Putamen (tissue), 1 donor: ENCODE results near the gene STMN1.
A peak's percentile ranks its signal among the peaks of the same experiment; 100 is the strongest.

ENCODE experiments used
- DNase-seq: peaks from one replicate; pipeline ENCODE4 v3.0.0-alpha.2; 2016; ENCODE audit warnings: low spot score

STMN1 gene

DNA sequence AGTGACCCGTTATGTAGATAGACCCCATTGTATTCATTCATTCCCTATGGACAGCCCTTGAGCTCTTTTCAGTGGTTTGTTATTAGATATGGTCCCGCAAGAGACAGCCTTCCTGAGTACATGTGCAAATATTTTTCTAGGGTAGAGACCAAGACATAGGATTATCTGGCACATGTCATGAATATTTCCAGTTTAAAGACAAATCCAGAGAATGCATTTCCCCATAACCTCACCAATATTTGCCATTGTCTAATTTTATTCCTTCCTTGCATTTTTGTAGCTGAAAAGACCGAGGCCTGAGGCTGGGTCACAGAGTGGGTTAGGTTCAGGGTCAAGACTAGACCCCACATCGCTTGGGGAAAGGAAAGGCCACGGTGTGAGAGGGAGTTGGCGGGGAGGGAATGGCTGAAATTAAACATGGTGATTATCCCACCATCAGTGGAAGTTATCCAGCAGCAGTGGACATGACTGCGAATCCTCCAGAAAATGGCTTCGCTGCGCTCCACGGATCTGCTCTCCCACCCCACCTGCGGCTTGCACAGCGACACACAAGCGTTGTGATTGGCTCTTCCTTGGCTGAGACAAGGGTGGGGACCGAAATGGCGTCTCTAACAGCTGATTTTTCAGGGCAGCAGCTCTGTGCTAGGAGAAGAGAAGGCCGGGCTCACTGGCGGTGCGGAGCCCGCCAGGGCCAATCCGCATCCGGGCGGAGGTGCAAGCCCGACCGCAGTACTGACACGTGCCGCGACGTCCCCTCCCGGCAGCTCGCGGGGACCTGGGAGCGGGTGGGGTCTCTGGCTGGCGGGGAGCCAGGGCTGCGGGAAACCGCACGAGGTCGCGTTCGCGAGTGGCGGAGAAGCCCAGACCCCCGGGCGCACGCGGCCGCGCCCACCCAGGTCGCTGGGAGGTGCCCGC lies 16.1 kb upstream of the STMN1 start:
- peak; percentile 78 for DNase-seq

- DNase-seq: no peak
These were observed 12.4 kb upstream of the STMN1 start for GRCh38 chr1:25918615-25919014.

- no peak for DNase-seq
These were observed 11.8 kb upstream of the STMN1 start for GRCh38 chr1:25917996-25918395.

- DNase-seq: no peak
These were observed 10.2 kb upstream of the STMN1 start for GRCh38 chr1:25916460-25916859.

GRCh38 chr1:25914074-25914995 lies 8.1 kb upstream of the STMN1 start:
- no peak for DNase-seq

DNA sequence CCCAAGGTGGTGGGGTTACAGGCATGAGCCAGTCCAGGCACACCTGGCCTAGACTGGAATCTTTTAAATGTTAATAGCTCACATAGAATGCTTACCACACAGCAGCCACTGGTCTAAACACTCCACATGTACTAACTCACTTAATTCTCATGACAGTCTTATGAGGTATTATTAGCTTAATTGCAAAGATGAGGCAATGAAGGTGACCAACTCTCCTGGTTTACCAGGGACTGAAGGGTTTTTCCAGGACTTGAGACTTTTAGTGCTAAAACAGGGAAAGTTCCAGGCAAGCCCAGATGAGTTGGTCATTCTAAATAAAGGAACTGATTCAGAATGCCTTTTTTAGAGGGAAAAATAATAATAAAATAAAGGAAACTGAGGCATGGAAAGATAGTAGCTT lies 7.0 kb upstream of the STMN1 start:
- DNase-seq: no peak

DNA sequence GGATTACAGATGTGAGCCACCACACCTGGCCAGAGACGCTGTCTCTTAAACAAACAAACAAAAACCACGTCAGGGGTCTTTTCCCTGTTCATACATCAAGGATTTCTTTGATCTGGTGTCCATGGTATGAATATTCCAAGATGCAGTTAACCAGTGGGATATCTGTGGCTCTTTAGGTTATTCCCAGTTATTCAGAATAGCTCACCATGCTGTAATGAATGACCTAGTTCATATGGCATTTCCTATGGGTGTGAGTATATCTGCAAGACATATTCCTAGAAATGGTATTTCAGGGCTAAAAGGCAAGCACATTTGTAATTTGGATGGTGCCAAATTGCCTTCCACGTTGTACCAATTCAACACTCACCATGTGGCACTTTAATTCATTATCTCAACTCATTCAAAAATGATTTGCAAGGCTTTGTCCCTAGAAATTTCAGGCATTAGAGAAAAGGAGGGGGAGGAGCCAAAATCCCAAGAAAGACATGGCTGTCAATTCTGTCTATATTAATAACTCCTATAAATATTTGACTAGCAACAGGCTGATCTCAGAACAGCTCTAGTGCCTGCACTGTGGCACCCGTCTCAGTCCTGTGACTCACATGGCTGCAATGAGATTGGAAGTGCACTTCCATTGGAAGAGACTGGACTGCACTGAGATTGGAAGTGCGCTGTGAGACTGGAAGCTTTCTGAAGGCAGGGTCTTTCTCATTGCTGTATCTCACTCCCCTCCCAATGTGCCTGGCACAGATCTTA lies 6.0 kb upstream of the STMN1 start:
- DNase-seq: no peak

- no peak for DNase-seq
These were observed 4.9 kb upstream of the STMN1 start for GRCh38 chr1:25911162-25911561.

GRCh38 chr1:25909040-25909439 lies 2.8 kb upstream of the STMN1 start:
- DNase-seq: peak; percentile 70

DNA sequence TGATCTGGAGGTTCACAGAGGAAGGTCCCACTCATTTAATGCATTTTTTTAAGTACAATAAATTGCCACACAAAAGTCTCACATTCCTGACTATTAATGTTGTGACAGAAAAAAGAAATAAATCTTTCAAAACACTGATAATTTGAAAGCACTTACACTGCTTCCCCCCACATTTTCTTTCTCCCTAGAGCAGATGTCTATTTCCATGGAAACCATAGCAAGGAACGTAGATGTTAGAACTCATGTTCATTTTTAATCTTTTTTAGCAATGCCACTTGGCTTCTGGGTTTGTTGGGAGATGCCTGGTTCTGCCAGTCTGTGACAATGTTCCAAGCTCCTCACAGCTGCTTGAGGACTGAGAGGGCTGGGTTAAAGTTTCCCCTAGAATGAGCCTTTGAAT lies 1.9 kb upstream of the STMN1 start:
- no peak for DNase-seq

DNA sequence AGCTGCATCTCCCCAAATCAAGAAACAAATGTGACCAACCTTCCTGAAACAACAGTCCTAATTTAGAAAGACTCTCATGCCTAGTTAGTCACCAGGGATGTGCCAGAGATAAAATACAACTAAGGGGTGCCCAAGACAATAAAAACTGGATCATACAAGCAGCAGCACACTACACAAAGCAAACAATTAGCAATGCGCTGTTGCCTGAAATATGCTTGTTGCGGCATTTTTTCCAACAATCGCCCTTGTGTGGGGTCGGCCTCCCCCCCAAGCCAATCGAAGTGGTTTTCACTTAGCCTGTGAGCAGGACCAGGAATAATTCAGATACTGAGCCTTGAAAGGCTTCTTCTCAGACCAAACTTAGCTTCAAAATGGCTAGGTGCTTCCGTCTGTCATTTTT lies 1.4 kb upstream of the STMN1 start:
- DNase-seq: no peak

- DNase-seq: no peak
These were observed 553 bp upstream of the STMN1 start for GRCh38 chr1:25906644-25907300.

- DNase-seq: peak; percentile 95
These were observed 1.1 kb downstream of the STMN1 start for GRCh38 chr1:25904943-25905679.

- no peak for DNase-seq
These were observed 2.2 kb downstream of the STMN1 start for GRCh38 chr1:25903986-25904385.

GRCh38 chr1:25902462-25902861 lies 3.8 kb downstream of the STMN1 start:
- DNase-seq: no peak

GRCh38 chr1:25900219-25900618 lies 6.0 kb downstream of the STMN1 start:
- DNase-seq: peak; percentile 90

DNA sequence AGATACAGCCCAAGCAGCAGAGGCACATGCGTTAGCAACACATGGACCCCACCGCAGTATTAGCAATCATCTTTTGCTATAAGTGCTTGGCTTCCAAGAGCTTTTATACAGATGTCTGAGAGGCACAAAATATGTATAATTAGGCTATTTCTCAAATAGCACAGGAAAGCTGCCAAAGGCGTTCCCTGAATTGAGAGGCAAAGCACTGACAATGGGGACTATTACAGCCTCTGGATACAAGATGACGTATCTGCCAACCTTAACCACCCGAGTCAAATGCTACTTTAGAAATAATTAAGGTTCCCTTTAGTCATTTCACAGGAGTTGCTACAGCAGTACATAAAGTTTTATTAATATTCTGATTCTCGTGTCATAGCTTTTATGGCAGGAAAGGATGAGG lies 6.4 kb downstream of the STMN1 start:
- peak; percentile 63 for DNase-seq

GRCh38 chr1:25898223-25899015 lies 7.8 kb downstream of the STMN1 start:
- no peak for DNase-seq

DNA sequence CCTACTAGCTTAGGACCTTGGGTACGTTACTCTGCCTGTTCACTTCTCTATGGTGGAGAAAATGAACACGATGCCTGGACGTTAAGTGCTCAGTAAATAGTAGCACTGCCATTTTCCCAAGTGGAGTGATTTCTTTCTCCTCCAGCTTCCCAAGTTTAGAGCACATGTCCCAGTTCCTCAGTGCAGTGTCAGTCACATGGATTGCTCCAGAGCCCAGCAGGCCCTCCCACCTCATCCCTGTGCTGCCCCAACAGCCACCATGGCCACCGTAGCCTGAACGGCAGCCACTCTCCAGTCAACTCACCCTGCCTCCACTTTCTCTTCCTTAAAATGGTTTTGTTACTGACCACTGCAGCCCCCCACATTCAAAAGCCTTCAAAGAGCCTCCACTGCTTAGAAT lies 8.5 kb downstream of the STMN1 start:
- no peak for DNase-seq

- no peak for DNase-seq
These were observed 10.0 kb downstream of the STMN1 start for GRCh38 chr1:25896266-25896665.
